Subcutaneous abdominal adipose tissue (tissue), 5 donors: ENCODE data around the gene ARHGAP15.

ENCODE experiments used
- H3K27ac ChIP-seq: one replicate; pipeline ENCODE4 v1.7.0; 2013; ENCODE audit warnings: low read depth, mild to moderate bottlenecking, inconsistent platforms, low read length, moderate library complexity
- H3K27me3 ChIP-seq, 5 donors: one replicate each; pipeline ENCODE4 v1.7.0; 2013; ENCODE audit warnings: low read length in 5 of 5, inconsistent platforms in 1 of 5; ENCODE audit not compliant: control insufficient read depth in 5 of 5, insufficient read depth in 4 of 5
- H3K36me3 ChIP-seq, 5 donors: one replicate each; pipeline ENCODE4 v1.7.0; 2013; ENCODE audit warnings: low read length in 5 of 5; ENCODE audit not compliant: control insufficient read depth in 5 of 5, insufficient read depth in 5 of 5
- H3K4me1 ChIP-seq, 5 donors: one replicate each; pipeline ENCODE4 v1.7.0; 2013; ENCODE audit warnings: low read length in 5 of 5, mild to moderate bottlenecking in 3 of 5, moderate library complexity in 1 of 5; ENCODE audit not compliant: control insufficient read depth in 5 of 5, insufficient read depth in 5 of 5
- H3K4me3 ChIP-seq, 5 donors: one replicate each; pipeline ENCODE4 v1.7.0; 2013; ENCODE audit warnings: low read length in 5 of 5, low read depth in 1 of 5
- H3K9ac ChIP-seq, 5 donors: one replicate each; pipeline ENCODE4 v1.7.0; 2013; ENCODE audit warnings: low read length in 5 of 5, mild to moderate bottlenecking in 4 of 5, moderate library complexity in 3 of 5
- H3K9me3 ChIP-seq, 5 donors: one replicate each; pipeline ENCODE4 v1.7.0; 2013; ENCODE audit warnings: low read length in 5 of 5; ENCODE audit not compliant: control insufficient read depth in 5 of 5
- donor health status: healthy.
- donor health status: healthy.
- donor health status: healthy.
- donor health status: healthy.
- donor health status: healthy.

ARHGAP15 gene

DNA sequence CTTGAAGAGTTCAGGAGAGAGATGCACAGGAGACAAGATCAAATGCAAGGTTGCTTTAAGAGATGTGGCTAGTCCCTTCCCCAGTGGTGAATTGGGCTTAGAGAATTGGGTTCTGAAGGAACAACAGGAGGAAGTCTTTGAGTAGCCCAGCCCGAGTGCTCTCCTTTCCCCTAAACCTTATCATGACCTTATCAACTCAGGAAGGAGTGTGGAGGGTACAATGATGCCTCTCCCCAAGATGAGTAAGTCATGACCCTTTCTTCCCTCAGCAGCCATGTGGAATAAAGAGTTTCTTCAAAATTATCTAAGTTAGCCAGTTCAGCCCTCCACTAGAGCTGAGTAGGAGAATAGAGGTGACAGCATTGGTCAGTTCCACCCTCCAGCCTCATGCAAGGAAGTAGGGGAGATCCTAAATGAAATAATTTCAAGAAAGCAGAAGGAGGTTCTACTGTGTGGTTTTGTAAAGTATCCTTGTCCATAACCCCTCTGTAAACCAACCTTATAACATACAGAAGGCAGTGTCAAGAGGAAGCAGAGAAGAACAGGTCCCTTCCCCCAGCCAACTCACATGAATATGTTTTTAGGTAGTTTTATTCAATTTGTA lies 88.4 kb downstream of the ARHGAP15 start:
- Histone ChIP-seq H3K9ac (no peak overlapping the region), H3K27ac (no peak overlapping the region), H3K27me3 (no peaks in the 10 kb centered on the region), H3K4me3 (no peak overlapping the region), H3K9me3 (no peaks in the 10 kb centered on the region), H3K36me3 (no peaks in the 10 kb centered on the region), H3K4me1 (no peaks in the 10 kb centered on the region)

DNA sequence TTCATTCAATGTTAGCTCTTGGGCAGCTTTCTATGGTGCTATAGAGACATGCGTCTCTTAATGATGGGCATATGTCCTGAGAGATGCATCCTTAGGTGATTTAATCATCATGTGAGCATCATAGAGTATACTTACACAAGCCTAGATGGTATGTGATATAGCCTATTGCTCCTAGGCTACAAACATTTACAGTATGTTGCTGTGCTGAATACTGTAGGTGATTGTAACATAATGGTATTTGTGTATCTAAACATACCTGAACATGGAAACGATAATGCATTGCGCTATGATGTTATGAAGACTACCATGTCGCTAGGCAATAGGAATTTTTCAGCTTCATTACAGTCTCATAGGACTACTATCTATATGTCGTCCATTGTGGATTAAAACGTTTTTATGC lies 89.4 kb downstream of the ARHGAP15 start:
- no peaks in the 10 kb centered on the region for H3K9me3 ChIP-seq
- H3K36me3 ChIP-seq, result no peaks in the 10 kb centered on the region
- no peak overlapping the region for H3K27ac ChIP-seq
- no peak overlapping the region for H3K9ac ChIP-seq
- no peaks in the 10 kb centered on the region for H3K27me3 ChIP-seq
- no peaks in the 10 kb centered on the region for H3K4me1 ChIP-seq
- H3K4me3 ChIP-seq, result no peak overlapping the region

DNA sequence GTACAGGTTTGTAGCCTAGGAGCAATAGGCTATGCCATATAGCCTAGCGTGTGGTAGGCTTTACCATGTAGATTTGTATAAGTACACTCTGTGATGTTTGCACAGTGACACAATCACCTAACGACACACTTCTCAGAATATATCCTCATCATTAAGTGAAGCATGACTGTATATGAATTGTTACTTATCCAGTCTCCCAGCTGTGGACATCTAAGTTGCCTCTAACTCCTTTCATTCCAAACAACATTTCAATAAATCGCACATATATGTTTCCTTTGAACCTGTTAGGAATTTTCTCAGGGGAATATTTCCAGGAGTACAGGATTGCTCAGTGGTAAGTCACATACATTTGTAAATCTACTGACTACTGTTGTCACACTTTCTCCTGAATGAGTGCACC lies 90.0 kb downstream of the ARHGAP15 start:
- Histone ChIP-seq H3K9ac (no peak overlapping the region), H3K36me3 (no peaks in the 10 kb centered on the region), H3K9me3 (no peaks in the 10 kb centered on the region), H3K27me3 (no peaks in the 10 kb centered on the region), H3K4me3 (no peak overlapping the region), H3K27ac (no peak overlapping the region), H3K4me1 (no peaks in the 10 kb centered on the region)

DNA sequence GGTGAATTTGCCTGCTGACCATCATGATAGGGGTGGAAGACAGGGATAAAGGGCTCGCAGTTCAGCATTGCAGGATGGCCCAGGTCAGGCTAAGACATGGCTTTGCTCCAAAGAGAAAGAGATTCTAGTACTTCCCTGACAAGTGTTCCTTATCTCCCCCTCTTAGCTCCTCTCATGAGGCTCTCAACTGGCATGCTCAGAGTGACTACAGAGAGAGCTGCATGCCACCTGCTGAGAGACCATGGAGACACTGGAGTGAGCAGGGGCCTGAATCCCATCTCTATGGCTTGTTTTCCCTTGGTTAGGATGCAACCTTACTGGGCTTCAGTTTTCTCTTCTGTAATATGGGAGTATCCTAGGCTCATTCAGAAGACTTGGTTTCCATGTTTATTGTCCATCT lies 94.3 kb downstream of the ARHGAP15 start:
- Histone ChIP-seq H3K9ac (no peak overlapping the region), H3K27ac (no peak overlapping the region), H3K36me3 (no peaks in the 10 kb centered on the region), H3K27me3 (no peaks in the 10 kb centered on the region), H3K4me1 (no peaks in the 10 kb centered on the region), H3K4me3 (no peak overlapping the region), H3K9me3 (no peaks in the 10 kb centered on the region)

DNA sequence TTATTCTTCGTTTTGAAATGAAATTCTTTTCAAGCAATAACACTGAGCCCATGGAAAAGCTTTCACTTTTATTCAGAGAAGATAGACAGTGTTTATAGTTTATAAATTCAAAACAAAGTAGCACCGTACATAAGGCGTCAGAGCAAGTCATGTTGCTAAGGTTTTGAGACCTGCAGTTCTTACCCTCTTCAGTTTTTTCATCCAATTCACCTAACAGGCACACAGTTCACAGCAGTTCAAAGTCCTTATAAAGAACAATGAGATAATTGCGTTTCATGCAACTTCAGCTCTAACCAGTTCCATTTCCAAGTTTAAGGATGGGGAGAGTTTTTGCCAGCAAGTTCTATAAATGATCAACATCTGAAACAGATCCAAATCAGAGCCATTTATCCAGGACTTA lies 96.7 kb downstream of the ARHGAP15 start:
- Histone ChIP-seq H3K36me3 (no peaks in the 10 kb centered on the region), H3K27me3 (no peaks in the 10 kb centered on the region), H3K4me3 (no peak overlapping the region), H3K4me1 (no peaks in the 10 kb centered on the region), H3K9me3 (no peaks in the 10 kb centered on the region), H3K9ac (no peak overlapping the region), H3K27ac (no peak overlapping the region)

DNA sequence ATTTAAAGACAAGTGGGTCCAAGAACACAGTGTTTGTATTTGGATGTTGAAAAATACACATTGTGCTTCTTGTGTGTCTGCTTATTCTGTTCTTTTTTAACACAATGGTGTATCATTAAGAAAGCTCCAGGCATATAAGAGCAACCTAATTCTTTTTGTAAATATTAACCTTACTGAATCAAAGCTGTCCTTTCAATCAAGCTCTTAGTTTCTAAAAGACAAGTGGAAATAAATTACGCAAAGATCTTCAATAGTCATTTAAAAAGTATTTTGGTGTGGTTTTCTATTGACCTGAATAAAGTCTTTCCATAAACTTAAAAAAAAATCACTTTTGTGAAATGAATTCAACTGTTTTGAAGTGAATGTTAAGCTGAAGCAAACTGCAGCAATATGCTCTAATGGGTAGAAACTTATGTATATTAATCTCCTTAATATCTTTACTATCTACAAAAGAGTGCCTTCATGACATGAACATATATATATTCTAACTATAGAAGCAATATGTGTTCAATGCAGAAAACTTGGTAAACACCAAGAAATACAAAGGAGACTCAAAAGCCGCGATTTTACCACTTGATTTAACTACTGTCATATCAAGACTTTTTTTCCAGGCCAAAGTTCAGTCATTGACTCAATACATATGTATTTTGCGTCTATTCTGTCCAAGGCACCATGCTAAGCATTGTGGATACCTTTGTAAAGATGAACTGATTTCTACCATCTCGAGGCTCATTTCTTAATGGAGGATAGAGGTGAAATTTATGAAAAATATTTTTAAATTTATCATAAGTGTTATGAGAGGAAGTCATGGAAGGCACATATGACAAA lies 97.7 kb downstream of the ARHGAP15 start:
- Histone ChIP-seq H3K9me3 (peaks cover 0 to 4% (median 0%) of the 10 kb centered on the region in 5 donors), H3K4me1 (no peaks in the 10 kb centered on the region), H3K27me3 (no peaks in the 10 kb centered on the region), H3K36me3 (no peaks in the 10 kb centered on the region), H3K27ac (no peak overlapping the region), H3K9ac (no peak overlapping the region), H3K4me3 (no peak overlapping the region)

DNA sequence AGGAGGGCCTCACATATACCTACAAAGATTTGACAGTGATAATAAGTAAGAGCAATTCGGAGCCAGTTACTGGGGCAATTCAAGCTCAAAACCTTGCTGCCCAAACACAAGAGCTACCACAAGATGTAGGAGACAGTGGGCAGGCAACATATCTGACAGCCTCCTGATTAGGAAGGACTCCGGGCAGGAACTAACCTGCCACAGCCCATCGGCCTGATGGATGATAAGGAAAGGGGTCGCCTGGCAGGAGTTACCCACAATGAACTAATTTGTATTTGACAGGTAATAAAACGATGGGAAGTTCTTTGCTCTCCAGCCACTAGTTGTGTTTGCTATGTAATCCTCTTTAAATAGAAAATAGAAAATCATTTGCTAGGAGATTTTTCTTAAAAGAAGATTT lies 100.2 kb downstream of the ARHGAP15 start:
- no peaks in the 10 kb centered on the region for H3K36me3 ChIP-seq
- no peak overlapping the region for H3K27ac ChIP-seq
- H3K9me3 ChIP-seq, result peaks cover 0 to 10% (median 3%) of the 10 kb centered on the region in 5 donors
- H3K9ac ChIP-seq, result no peak overlapping the region
- H3K27me3 ChIP-seq, result no peaks in the 10 kb centered on the region
- no peaks in the 10 kb centered on the region for H3K4me1 ChIP-seq
- H3K4me3 ChIP-seq, result no peak overlapping the region

DNA sequence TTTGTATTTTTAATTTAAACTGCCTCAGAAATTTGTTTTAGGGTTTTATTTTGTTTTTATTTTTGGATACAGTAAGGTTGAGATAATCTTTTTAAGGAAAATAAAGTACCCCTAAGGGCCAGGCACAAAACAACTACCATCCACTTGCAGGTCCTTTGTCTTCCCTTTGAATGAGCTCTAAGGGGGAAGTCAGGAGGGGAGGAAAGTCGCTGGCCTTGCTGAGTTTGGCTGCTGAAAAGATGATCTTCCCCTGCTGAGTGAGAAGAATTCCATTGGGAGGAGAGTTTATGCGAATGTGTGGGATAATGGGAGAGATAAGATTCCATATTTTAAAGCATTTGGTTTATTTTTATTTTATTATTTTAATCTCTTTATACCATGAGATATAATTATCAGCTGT lies 100.7 kb downstream of the ARHGAP15 start:
- Histone ChIP-seq H3K9me3 (peaks cover 0 to 10% (median 6%) of the 10 kb centered on the region in 5 donors), H3K27me3 (no peaks in the 10 kb centered on the region), H3K27ac (no peak overlapping the region), H3K36me3 (no peaks in the 10 kb centered on the region), H3K9ac (no peak overlapping the region), H3K4me3 (no peak overlapping the region), H3K4me1 (no peaks in the 10 kb centered on the region)

DNA sequence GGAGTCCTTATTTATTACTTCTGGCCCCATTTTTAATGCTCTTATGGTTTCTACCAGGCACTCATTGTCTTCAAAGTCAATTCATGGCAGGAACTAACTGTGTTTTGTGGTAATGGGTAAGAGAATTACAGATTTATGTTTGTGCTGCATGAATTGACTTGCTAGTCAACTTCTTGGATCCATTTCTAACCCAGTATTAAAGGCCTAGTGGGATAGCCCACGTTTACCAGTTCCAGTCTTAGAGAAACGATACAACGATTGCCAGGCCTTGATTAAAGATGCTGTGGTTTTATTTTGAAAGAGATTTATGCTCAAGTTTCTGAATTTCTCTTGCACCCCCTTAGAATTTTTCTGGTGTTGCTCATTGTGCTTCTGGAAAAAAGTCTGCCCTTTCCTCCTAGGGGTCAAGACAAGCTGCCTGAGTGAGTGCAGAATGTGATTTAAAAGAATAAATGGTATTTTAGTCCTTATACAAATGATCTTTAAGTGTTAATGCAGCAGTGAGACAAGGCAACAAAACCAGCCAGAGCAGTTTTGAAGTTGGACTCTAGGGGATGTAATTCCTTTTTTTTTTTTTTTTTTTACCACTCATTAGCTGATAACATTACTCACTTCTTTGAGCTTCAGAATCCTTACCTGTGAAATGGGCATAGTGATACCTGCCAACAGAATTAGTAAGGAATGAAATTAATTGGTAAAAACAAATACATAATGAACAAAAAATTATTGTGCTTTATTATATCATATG lies 101.5 kb downstream of the ARHGAP15 start:
- peaks cover 0 to under 1% (median 0%) of the 10 kb centered on the region in 5 donors for H3K36me3 ChIP-seq
- peaks cover 0 to 10% (median 6%) of the 10 kb centered on the region in 5 donors for H3K9me3 ChIP-seq
- no peaks in the 10 kb centered on the region for H3K4me1 ChIP-seq
- H3K27me3 ChIP-seq, result no peaks in the 10 kb centered on the region
- H3K4me3 ChIP-seq, result no peak overlapping the region
- no peak overlapping the region for H3K9ac ChIP-seq
- H3K27ac ChIP-seq, result no peak overlapping the region

DNA sequence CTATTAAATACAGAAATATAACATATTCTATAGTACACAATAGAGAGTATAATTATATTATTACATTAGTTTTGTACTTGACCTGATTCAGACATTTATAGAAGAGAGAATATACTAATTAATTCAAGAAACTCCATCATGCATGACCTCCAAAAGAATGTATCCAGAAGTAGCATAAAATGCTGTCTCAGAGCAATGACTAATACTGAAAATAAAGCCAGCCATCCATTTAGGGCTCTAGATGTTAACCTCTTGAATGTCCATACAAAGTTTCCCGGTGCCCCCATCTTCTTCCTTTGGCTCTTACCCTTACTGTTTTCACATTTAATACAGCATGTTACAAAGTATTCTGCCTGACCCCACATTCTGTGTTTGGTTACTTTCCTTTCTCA lies 102.0 kb downstream of the ARHGAP15 start:
- Histone ChIP-seq H3K36me3 (peaks cover 0 to 2% (median 0%) of the 10 kb centered on the region in 5 donors), H3K27me3 (no peaks in the 10 kb centered on the region), H3K27ac (no peak overlapping the region), H3K4me3 (no peak overlapping the region), H3K4me1 (no peaks in the 10 kb centered on the region), H3K9me3 (peaks cover 0 to 10% (median 6%) of the 10 kb centered on the region in 5 donors), H3K9ac (no peak overlapping the region)
